ENCODE measurements around the gene SPATA20. TPM values are rescaled to one million over a fixed set of nuclear protein-coding genes. Genes with fewer than 3 reads are reported as not detected.
A peak's percentile ranks its signal among the peaks of the same experiment; 100 is the strongest.

The SPATA20 gene
- total RNA-seq, 1 donor from 2014 or later = 22.8 TPM

GRCh38 chr17:50558581-50558940 lies 11.6 kb downstream of the SPATA20 start:
- Histone ChIP-seq H3F3A (ENCODE audit: low read depth) (peaks cover 46% of the 10 kb centered on the region), H3K4me2 (peak overlapping the region; percentile 80), H3K27ac (no peak overlapping the region), H3K79me2 (ENCODE audit: low read depth) (no peaks in the 10 kb centered on the region), H2AFZ (replicated peaks) (no peak overlapping the region), H3K4me1 (peaks cover 41% of the 10 kb centered on the region), H3K27me3 (peaks cover 70% of the 10 kb centered on the region), H3K4me3 (peak overlapping the region; percentile 86), H3K36me3 (no peaks in the 10 kb centered on the region), H4K20me1 (ENCODE audit: low read depth) (peaks cover 34% of the 10 kb centered on the region), H3K9ac (no peak overlapping the region), H3K9me3 (ENCODE audit: low read depth) (no peaks in the 10 kb centered on the region)
- no peak for DNase-seq (ENCODE audit: low spot score)
- no peaks in the 10 kb centered on the region for H3K36me3 Mint-ChIP-seq
- no peaks in the 10 kb centered on the region for H3K9me3 Mint-ChIP-seq
- H3K4me1 Mint-ChIP-seq = peaks cover 37% of the 10 kb centered on the region
- H3K27ac Mint-ChIP-seq = no peak overlapping the region
- TF ChIP-seq CTCF (IDR thresholded peaks at IDR 0.05) (no peak), EZH2 (IDR thresholded peaks at IDR 0.05) (no peak), EZH2phosphoT487 (IDR thresholded peaks at IDR 0.05) (no peak)
- peaks cover 38% of the 10 kb centered on the region for H3K27me3 Mint-ChIP-seq (ENCODE audit: insufficient read depth, low read depth)
- peak overlapping the region; percentile 93 for H3K4me3 Mint-ChIP-seq

- peaks cover 34% of the 10 kb centered on the region for H4K20me1 ChIP-seq (ENCODE audit: low read depth)
- TF ChIP-seq EZH2phosphoT487 (IDR thresholded peaks at IDR 0.05) = peak; percentile 24
- TF ChIP-seq CTCF (IDR thresholded peaks at IDR 0.05) = peak; percentile 12
- TF ChIP-seq EZH2 (IDR thresholded peaks at IDR 0.05) = peak; percentile 12
- no peaks in the 10 kb centered on the region for H3K9me3 Mint-ChIP-seq
- H3F3A ChIP-seq (ENCODE audit: low read depth) = peaks cover 46% of the 10 kb centered on the region
- H3K4me1 Mint-ChIP-seq = peaks cover 42% of the 10 kb centered on the region
- no peaks in the 10 kb centered on the region for H3K36me3 Mint-ChIP-seq
- no peak overlapping the region for H2AFZ ChIP-seq (replicated peaks)
- DNase-seq (ENCODE audit: low spot score) = peak; percentile 86
- H3K36me3 ChIP-seq = no peaks in the 10 kb centered on the region
- H3K4me1 ChIP-seq = peaks cover 46% of the 10 kb centered on the region
- no peaks in the 10 kb centered on the region for H3K9me3 ChIP-seq (ENCODE audit: low read depth)
- H3K79me2 ChIP-seq (ENCODE audit: low read depth) = no peaks in the 10 kb centered on the region
- H3K4me3 ChIP-seq = peak overlapping the region; percentile 86
- H3K9ac ChIP-seq = no peak overlapping the region
- peaks cover 42% of the 10 kb centered on the region for H3K27me3 Mint-ChIP-seq (ENCODE audit: insufficient read depth, low read depth)
- H3K4me3 Mint-ChIP-seq = peak overlapping the region; percentile 93
- H3K27ac Mint-ChIP-seq = no peak overlapping the region
- no peak overlapping the region for H3K27ac ChIP-seq
- H3K4me2 ChIP-seq = peak overlapping the region; percentile 80
- H3K27me3 ChIP-seq = peaks cover 75% of the 10 kb centered on the region
Observed at GRCh38 chr17:50558941-50559614, 12.1 kb downstream of the SPATA20 start.

DNA sequence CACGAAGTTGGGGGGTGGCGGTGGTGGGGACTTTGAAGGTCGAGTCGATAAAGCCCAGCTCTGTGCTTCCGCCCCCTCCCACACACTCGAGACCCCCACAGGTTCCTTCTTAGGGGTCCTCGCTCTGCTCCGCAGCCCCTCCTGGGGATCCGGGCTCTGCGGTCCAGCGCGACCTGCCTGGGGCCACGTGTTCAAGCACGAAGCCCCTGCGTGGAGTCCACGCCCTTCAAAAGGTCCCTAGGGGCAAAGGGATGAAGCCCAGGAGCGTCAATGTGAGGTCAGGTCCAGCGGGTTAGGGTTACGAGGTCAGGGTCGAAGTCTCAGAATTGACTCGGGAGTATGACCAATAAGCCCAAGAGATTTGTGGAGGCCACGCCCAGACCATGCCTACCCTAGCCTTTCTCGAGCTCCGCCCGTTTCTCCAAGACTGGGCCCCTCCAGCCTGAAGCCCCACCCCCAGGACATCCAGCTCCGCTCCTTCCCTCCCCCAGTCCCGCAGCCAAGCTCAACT lies 12.8 kb downstream of the SPATA20 start:
- DNase-seq (ENCODE audit: low spot score) = peak; percentile 88
- Histone ChIP-seq H3K27me3 (peaks cover 81% of the 10 kb centered on the region), H3F3A (ENCODE audit: low read depth) (peaks cover 46% of the 10 kb centered on the region), H3K4me2 (peak overlapping the region; percentile 80), H3K27ac (no peak overlapping the region), H4K20me1 (ENCODE audit: low read depth) (peaks cover 34% of the 10 kb centered on the region), H3K36me3 (no peaks in the 10 kb centered on the region), H2AFZ (replicated peaks) (peak overlapping the region; percentile 38), H3K9ac (no peak overlapping the region), H3K4me1 (peaks cover 53% of the 10 kb centered on the region), H3K79me2 (ENCODE audit: low read depth) (no peaks in the 10 kb centered on the region), H3K4me3 (peak overlapping the region; percentile 86), H3K9me3 (ENCODE audit: low read depth) (no peaks in the 10 kb centered on the region)
- H3K36me3 Mint-ChIP-seq = no peaks in the 10 kb centered on the region
- H3K4me1 Mint-ChIP-seq = peaks cover 48% of the 10 kb centered on the region
- no peak for TF ChIP-seq EZH2 (IDR thresholded peaks at IDR 0.05)
- TF ChIP-seq EZH2phosphoT487 (IDR thresholded peaks at IDR 0.05) = peak; percentile 16
- TF ChIP-seq CTCF (IDR thresholded peaks at IDR 0.05) = no peak
- no peaks in the 10 kb centered on the region for H3K9me3 Mint-ChIP-seq
- peaks cover 42% of the 10 kb centered on the region for H3K27me3 Mint-ChIP-seq (ENCODE audit: insufficient read depth, low read depth)
- H3K27ac Mint-ChIP-seq = peak overlapping the region; percentile 91
- peak overlapping the region; percentile 93 for H3K4me3 Mint-ChIP-seq

Data from neural progenitor cell (in vitro differentiated cells).